ENCODE results near the gene RPRD2. TPM values are rescaled to one million over a fixed set of nuclear protein-coding genes. Genes with fewer than 3 reads are reported as not detected.

Gene RPRD2
- total and polyA plus RNA-seq, 11 donors, result 6.4 to 33.4 (median 22.6) TPM

- Histone ChIP-seq H3K36me3 (peaks cover 2 to 37% (median 27%) of the 10 kb centered on the region in 9 donors), H3K4me1 (peaks cover 0 to 28% (median 11%) of the 10 kb centered on the region in 12 donors), H3K27me3 (no peaks in the 10 kb centered on the region), H3K4me3 (peak overlapping the region in 11 of 12 donors; percentile 55 to 92 (median 81)), H3K9me3 (no peaks in the 10 kb centered on the region), H3K27ac (peak overlapping the region in 4 of 12 donors; percentile 84 to 96 (median 92))
- 89 to 94% (median 92%) methylated on average over 3 of the region's 3 CpGs for WGBS, 4 donors
- ATAC-seq (no peak), DNase-seq (no peak)
- intact Hi-C loops (cut with DNase I), result loop anchor here in 4 of 10 donors (5.0 to 10.0 kb wide), 3 partner anchors 40 to 68 kb away; partner anchors contain the start of genes CA14 (in 3 of the 4) and RPRD2 (in 1 of the 4)
- TF ChIP-seq CTCF (IDR thresholded peaks at IDR 0.05) (no peak), POLR2A (IDR thresholded peaks at IDR 0.05) (no peak)
Measured at GRCh38 chr1:150322310-150322709, 41.6 kb upstream of the RPRD2 start.

DNA sequence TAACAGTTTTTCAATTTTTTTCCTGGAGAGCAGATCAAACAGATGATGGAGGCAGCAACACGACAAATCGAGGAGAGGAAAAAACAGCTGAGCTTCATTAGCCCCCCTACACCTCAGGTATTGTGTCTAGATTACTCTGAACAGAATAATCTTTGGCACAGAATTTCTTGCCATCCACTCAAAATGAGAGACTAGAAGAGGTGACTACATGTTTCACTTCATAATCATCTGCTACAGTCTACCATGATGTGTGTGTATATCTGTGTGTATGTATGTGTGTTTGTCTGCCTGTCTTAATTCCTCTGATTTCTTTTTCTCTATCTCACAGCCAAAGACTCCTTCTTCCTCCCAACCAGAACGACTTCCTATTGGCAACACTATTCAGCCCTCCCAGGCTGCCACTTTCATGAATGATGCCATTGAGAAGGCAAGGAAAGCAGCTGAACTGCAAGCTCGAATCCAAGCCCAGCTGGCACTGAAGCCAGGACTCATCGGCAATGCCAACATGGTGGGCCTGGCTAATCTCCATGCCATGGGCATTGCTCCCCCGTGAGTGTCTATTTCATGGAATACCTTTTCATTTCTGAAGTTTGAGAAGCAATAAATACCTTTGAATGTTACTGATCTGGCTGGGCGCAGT is 31.2 kb upstream of the RPRD2 start:
- TF ChIP-seq POLR2A (IDR thresholded peaks at IDR 0.05) (no peak), CTCF (IDR thresholded peaks at IDR 0.05) (no peak)
- peaks cover 1 to 100% (median 100%) of the 10 kb centered on the region in 9 donors for H3K36me3 ChIP-seq
- ATAC-seq (no peak), DNase-seq (no peak)
- no peaks in the 10 kb centered on the region for H3K4me1 ChIP-seq
- H3K27me3 ChIP-seq, result no peaks in the 10 kb centered on the region
- no peaks in the 10 kb centered on the region for H3K9me3 ChIP-seq
- H3K4me3 ChIP-seq, result no peak overlapping the region
- H3K27ac ChIP-seq, result no peak overlapping the region
- WGBS, 4 donors, result 85 to 95% (median 91%) methylated on average over 7 of the region's 7 CpGs
- intact Hi-C loops (cut with DNase I), result no loop called here

DNA sequence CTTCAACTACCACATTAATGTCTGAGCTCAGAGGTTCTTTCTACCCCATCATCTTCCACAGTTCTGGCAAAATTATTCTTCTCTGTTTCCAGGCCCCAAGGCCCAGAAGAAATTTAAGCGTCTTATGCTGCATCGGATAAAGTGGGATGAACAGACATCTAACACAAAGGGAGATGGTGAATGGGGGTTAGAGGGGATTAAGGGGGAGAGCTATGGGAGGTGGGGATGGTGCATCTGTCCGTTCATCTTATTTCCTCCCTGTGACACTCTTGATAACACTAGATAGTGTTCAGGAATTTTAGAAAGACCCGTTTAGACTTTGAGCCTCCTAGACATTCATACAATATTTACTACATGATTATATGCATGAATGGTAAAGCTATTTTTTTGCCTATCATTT is 17.6 kb upstream of the RPRD2 start:
- Histone ChIP-seq H3K4me1 (no peaks in the 10 kb centered on the region), H3K27me3 (no peaks in the 10 kb centered on the region), H3K27ac (no peak overlapping the region), H3K36me3 (peaks cover 0 to 99% (median 95%) of the 10 kb centered on the region in 9 donors), H3K9me3 (no peaks in the 10 kb centered on the region), H3K4me3 (no peak overlapping the region)
- DNase-seq (no peak), ATAC-seq (no peak)
- WGBS, 4 donors, result 80 to 88% (median 83%) methylated on average over 4 of the region's 4 CpGs
- TF ChIP-seq CTCF (IDR thresholded peaks at IDR 0.05) (no peak), POLR2A (IDR thresholded peaks at IDR 0.05) (no peak)
- intact Hi-C loops (cut with DNase I), result loop anchor here in 1 of 10 donors (10.0 kb wide), 1 partner anchor 478 kb away; no protein-coding TSS in a partner anchor

- TF ChIP-seq POLR2A (IDR thresholded peaks at IDR 0.05) (no peak), CTCF (IDR thresholded peaks at IDR 0.05) (no peak)
- intact Hi-C loops (cut with DNase I), result no loop called here
- DNase-seq (no peak), ATAC-seq (peak; percentile 20 to 81 (median 62))
- 82 to 88% (median 85%) methylated on average over 4 of the region's 4 CpGs for WGBS, 4 donors
- Histone ChIP-seq H3K4me3 (no peak overlapping the region), H3K36me3 (peaks cover 0 to 82% (median 80%) of the 10 kb centered on the region in 9 donors), H3K4me1 (no peaks in the 10 kb centered on the region), H3K9me3 (no peaks in the 10 kb centered on the region), H3K27ac (no peak overlapping the region), H3K27me3 (no peaks in the 10 kb centered on the region)
Measured at GRCh38 chr1:150352866-150353265, 11.1 kb upstream of the RPRD2 start.
